Measurements from ENCODE around the gene BIRC3. TPM values are rescaled to one million over a fixed set of nuclear protein-coding genes. Genes with fewer than 3 reads are reported as not detected.

The BIRC3 gene
- total RNA-seq, 1 experiment from 2014 or later: 4.7 TPM

DNA sequence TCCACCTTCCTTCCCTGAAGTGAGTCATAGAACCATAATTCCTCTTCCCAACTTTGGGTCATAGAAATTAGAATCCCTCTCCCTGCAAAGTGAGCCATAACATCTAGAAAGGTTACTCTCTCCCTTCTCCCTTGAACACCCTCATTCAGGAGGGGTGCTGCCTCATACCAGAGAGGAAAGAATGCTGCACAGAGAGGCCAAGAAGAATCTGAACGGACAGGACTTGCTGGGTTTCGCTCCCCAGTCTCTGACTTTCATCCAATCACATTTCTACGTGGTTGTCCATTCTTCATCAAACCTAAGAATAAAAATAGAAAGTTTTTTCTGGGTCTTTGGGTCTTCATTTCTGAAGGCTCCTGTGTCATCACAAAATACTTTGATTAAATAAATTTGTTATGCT lies 31.0 kb upstream of the BIRC3 start:
- Histone ChIP-seq H3K4me3 (replicated peaks in 1 of 2; ENCODE audit: low read depth in 1 of 2, low read length in 2 of 2) (no peak overlapping the region), H3K27ac (ENCODE audit: low read depth, low read length) (no peak overlapping the region), H3K4me2 (ENCODE audit: low read length) (no peak overlapping the region), H3K79me2 (ENCODE audit: insufficient read depth, low read length) (no peaks in the 10 kb centered on the region), H4K20me1 (ENCODE audit: insufficient read depth) (no peaks in the 10 kb centered on the region), H3K9me2 (ENCODE audit: insufficient read depth) (no peaks in the 10 kb centered on the region), H3K36me3 (ENCODE audit: control insufficient read depth in 1 of 2, insufficient read depth in 2 of 2, low read length in 2 of 2) (no peaks in the 10 kb centered on the region), H2AFZ (ENCODE audit: low read depth, low read length, poor library complexity, severe bottlenecking) (peak overlapping the region; percentile 22), H3K9me3 (ENCODE audit: control insufficient read depth in 1 of 2, insufficient read depth in 1 of 2, low read depth in 1 of 2, low read length in 2 of 2) (no peaks in the 10 kb centered on the region), H3K9ac (ENCODE audit: low read length) (no peak overlapping the region), H3K4me1 (ENCODE audit: control insufficient read depth in 1 of 2, insufficient read depth in 2 of 2, low read length in 2 of 2) (peaks cover 0 to 12% of the 10 kb centered on the region in 2 experiments; a peak in 2 of 4 replicates), H3K27me3 (ENCODE audit: insufficient read depth, low read length) (no peaks in the 10 kb centered on the region)
- TF ChIP-seq EGR1 (IDR thresholded peaks at IDR 0.05; ENCODE audit: low read depth) (no peak), POLR2A (IDR thresholded peaks at IDR 0.05; ENCODE audit: borderline replicate concordance, extremely low read depth, insufficient read depth, insufficient read length) (no peak), POLR2AphosphoS5 (IDR thresholded peaks at IDR 0.05; ENCODE audit: low read depth, low read length) (no peak), ZFX (IDR thresholded peaks at IDR 0.05) (no peak), RAD21 (IDR thresholded peaks at IDR 0.05; ENCODE audit: low read depth) (no peak), TCF7L2 (IDR thresholded peaks at IDR 0.05; ENCODE audit: borderline replicate concordance, extremely low read depth, insufficient read depth, insufficient read length) (no peak), ZNF274 (IDR thresholded peaks at IDR 0.05; ENCODE audit: low read depth, low read length) (no peak), FOSL1 (IDR thresholded peaks at IDR 0.05; ENCODE audit: low read depth) (no peak), SIN3A (IDR thresholded peaks at IDR 0.05; ENCODE audit: low read depth) (no peak), CBX3 (IDR thresholded peaks at IDR 0.05; ENCODE audit: low read depth) (no peak), EZH2 (IDR thresholded peaks at IDR 0.05) (no peak)
- TF ChIP-seq, protein P1, sequence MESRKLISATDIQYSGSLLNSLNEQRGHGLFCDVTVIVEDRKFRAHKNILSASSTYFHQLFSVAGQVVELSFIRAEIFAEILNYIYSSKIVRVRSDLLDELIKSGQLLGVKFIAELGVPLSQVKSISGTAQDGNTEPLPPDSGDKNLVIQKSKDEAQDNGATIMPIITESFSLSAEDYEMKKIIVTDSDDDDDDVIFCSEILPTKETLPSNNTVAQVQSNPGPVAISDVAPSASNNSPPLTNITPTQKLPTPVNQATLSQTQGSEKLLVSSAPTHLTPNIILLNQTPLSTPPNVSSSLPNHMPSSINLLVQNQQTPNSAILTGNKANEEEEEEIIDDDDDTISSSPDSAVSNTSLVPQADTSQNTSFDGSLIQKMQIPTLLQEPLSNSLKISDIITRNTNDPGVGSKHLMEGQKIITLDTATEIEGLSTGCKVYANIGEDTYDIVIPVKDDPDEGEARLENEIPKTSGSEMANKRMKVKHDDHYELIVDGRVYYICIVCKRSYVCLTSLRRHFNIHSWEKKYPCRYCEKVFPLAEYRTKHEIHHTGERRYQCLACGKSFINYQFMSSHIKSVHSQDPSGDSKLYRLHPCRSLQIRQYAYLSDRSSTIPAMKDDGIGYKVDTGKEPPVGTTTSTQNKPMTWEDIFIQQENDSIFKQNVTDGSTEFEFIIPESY (IDR thresholded peaks at IDR 0.05; ENCODE audit: extremely low read depth, insufficient replicate concordance, low read length): no peak
- TF ChIP-seq, protein P2, sequence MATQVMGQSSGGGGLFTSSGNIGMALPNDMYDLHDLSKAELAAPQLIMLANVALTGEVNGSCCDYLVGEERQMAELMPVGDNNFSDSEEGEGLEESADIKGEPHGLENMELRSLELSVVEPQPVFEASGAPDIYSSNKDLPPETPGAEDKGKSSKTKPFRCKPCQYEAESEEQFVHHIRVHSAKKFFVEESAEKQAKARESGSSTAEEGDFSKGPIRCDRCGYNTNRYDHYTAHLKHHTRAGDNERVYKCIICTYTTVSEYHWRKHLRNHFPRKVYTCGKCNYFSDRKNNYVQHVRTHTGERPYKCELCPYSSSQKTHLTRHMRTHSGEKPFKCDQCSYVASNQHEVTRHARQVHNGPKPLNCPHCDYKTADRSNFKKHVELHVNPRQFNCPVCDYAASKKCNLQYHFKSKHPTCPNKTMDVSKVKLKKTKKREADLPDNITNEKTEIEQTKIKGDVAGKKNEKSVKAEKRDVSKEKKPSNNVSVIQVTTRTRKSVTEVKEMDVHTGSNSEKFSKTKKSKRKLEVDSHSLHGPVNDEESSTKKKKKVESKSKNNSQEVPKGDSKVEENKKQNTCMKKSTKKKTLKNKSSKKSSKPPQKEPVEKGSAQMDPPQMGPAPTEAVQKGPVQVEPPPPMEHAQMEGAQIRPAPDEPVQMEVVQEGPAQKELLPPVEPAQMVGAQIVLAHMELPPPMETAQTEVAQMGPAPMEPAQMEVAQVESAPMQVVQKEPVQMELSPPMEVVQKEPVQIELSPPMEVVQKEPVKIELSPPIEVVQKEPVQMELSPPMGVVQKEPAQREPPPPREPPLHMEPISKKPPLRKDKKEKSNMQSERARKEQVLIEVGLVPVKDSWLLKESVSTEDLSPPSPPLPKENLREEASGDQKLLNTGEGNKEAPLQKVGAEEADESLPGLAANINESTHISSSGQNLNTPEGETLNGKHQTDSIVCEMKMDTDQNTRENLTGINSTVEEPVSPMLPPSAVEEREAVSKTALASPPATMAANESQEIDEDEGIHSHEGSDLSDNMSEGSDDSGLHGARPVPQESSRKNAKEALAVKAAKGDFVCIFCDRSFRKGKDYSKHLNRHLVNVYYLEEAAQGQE (IDR thresholded peaks at IDR 0.05; ENCODE audit: low read depth): no peak
- TF ChIP-seq, protein P3, sequence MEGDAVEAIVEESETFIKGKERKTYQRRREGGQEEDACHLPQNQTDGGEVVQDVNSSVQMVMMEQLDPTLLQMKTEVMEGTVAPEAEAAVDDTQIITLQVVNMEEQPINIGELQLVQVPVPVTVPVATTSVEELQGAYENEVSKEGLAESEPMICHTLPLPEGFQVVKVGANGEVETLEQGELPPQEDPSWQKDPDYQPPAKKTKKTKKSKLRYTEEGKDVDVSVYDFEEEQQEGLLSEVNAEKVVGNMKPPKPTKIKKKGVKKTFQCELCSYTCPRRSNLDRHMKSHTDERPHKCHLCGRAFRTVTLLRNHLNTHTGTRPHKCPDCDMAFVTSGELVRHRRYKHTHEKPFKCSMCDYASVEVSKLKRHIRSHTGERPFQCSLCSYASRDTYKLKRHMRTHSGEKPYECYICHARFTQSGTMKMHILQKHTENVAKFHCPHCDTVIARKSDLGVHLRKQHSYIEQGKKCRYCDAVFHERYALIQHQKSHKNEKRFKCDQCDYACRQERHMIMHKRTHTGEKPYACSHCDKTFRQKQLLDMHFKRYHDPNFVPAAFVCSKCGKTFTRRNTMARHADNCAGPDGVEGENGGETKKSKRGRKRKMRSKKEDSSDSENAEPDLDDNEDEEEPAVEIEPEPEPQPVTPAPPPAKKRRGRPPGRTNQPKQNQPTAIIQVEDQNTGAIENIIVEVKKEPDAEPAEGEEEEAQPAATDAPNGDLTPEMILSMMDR (IDR thresholded peaks at IDR 0.05 in 2 of 3, conservative IDR thresholded peaks at IDR 0.05 in 1 of 3; ENCODE audit: borderline replicate concordance in 1 of 3, insufficient read depth in 1 of 3, low read depth in 2 of 3, low read length in 2 of 3): no peak
- TF ChIP-seq, protein P4, sequence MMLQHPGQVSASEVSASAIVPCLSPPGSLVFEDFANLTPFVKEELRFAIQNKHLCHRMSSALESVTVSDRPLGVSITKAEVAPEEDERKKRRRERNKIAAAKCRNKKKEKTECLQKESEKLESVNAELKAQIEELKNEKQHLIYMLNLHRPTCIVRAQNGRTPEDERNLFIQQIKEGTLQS (IDR thresholded peaks at IDR 0.05): no peak
- TF ChIP-seq, protein P5, sequence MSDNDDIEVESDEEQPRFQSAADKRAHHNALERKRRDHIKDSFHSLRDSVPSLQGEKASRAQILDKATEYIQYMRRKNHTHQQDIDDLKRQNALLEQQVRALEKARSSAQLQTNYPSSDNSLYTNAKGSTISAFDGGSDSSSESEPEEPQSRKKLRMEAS (IDR thresholded peaks at IDR 0.05): no peak
- DNase-seq (ENCODE audit: low read depth, low spot score) (no peak), ATAC-seq (no peak)
- ChIA-PET CTCF (interaction anchor here (4.0 kb wide), 1 partner anchor 8 kb away, joined by 19 read pairs; no protein-coding TSS in a partner anchor), POLR2A (no interaction called here), RAD21 (ENCODE audit: low non-redundant PET in 1 of 2, low total read pairs in 2 of 2, uncharacterized antibody in 2 of 2, unreplicated experiment in 2 of 2) (no interaction called here)
- no TSS peak for BruUV-seq (replicated peaks)
- intact Hi-C loops (cut with micrococcal nuclease): no loop called here
